ENCODE data around the gene PTGES3. TPM values are rescaled to one million over a fixed set of nuclear protein-coding genes. Genes with fewer than 3 reads are reported as not detected.
A peak's percentile ranks its signal among the peaks of the same experiment; 100 is the strongest.

PTGES3 gene
- total RNA-seq, 3 donors from 2014 or later = 343 to 400 (median 399) TPM

DNA sequence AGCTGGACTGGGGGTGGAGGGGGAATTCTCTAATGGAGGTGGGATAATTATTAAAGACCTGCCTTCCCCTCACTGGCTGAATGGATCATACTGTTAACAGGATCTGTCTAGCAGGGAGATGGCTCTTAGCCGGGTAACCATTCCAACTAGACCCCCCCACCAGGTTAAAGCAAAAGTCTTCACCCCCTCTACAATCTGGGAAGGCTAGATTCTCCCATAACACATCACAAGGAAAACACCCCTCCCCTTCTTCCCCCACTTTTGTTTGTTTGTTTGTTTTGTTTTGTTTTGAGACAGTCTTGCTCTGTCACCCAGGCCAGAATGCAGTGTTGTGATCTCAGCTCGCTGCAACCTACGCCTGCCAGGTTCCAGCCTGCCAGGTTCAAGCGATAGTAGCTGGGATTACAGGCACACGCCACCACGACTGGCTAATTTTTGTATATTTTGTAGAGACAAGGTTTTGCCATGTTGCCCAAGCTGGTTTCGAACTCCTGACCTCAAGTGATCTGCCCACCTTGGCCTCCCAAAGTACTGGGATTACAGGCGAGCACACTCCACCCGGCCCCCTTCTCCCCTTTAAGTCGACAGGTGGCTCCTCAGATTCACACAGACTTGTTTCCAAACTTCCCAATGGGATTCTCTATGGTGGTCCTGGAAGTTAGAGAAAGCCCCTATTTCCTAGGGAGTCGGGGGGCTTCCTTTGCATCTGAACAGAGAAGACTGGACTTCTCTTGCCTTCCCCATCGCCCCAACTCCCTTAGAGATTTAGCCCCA, 54.4 kb downstream of the PTGES3 start:
- DNase-seq (no peak), ATAC-seq (no peak)
- Mint-ChIP-seq H3K4me1 (ENCODE audit: low read depth) (peaks cover 72% of the 10 kb centered on the region), H3K27me3 (ENCODE audit: low read depth) (no peaks in the 10 kb centered on the region), H3K36me3 (ENCODE audit: insufficient read depth) (peaks cover 9% of the 10 kb centered on the region), H3K4me3 (peak overlapping the region; percentile 96), H3K9me3 (no peaks in the 10 kb centered on the region)

DNA sequence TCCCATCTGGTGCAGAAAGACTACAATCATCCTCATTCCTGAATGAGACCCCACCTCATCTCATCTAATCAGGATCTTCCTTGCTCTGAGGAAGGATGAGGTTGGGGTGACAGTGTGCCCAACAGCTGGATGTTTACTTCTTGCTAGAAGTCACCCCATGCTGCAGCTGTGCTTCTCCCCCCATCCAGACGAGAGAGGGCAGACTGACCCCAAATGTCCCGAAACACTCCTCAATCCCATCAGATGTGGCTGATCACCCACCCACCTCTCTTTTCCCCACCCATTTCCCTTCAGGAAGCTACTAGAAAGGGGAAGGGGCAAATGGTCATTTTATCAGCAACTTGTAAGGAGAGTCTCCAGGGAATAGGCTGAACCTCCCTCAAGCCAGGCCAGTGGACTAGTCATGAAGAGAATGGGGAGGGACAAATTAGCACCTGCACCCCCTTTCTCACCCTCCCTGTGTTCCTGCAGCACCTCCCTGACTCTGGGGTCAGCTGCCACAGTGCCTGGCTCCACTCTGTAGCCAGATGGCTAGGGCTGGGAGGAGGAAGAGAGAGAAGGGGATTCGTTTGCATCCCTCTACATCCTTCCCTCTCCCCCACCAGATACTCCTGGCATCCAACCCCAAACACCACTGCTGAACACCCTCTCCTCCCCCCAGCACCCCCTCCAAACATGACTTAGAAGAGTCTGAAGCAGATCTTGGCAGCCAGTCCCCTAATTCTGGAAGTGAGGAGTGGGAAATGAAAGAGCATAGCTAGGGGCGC, 55.2 kb downstream of the PTGES3 start:
- DNase-seq (no peak), ATAC-seq (no peak)
- Mint-ChIP-seq H3K4me1 (ENCODE audit: low read depth) (peaks cover 80% of the 10 kb centered on the region), H3K27me3 (ENCODE audit: low read depth) (no peaks in the 10 kb centered on the region), H3K4me3 (peak overlapping the region; percentile 96), H3K9me3 (no peaks in the 10 kb centered on the region), H3K36me3 (ENCODE audit: insufficient read depth) (peaks cover 6% of the 10 kb centered on the region)

DNA sequence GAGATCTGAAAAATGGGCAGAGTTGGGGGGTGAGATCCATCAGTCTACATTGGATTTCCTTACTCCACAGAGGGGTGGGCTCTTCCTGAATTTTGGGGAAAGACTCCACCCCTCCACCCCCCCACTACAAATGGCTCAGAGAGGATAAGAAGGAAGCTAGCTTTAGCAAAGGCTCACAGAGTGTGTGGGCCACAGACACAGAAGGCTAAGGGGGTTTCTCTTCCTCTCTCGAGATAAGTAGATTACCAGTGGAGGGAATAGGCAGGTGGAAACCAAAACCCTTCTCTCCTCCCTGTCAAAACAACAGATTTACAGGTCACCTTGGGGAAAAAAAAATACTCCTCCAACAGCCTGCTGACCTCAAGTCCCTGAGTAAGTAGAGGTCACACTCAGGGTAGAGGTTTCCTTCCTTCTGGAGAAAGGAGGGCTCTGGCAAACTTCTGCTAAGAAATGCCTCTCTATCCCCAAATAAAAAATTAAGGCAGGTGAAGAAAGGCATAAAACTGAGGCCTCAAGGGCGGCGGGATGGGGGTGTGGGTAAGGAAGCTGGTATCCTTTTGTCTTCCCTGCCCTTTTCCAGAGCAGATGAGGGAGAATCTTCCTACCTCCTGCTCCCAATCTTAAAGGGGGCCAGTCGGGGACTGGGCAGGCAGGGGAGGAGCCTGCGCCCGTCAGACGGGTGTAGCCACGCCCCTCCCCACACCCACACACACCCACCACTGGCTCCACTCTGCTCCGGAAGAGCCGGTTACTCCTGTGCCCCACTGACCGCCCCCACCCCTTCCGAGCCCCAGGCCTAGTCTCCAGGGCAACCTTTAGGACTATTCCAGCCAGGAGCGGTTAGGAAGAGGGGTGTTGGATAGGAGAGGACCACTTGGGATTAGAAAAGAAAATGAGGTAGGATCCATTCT, 56.0 kb downstream of the PTGES3 start:
- H3K36me3 Mint-ChIP-seq (ENCODE audit: insufficient read depth) = peaks cover 1% of the 10 kb centered on the region
- peak overlapping the region; percentile 96 for H3K4me3 Mint-ChIP-seq
- no peaks in the 10 kb centered on the region for H3K9me3 Mint-ChIP-seq
- DNase-seq = peak; percentile 65
- no peaks in the 10 kb centered on the region for H3K27me3 Mint-ChIP-seq (ENCODE audit: low read depth)
- peaks cover 81% of the 10 kb centered on the region for H3K4me1 Mint-ChIP-seq (ENCODE audit: low read depth)
- ATAC-seq = no peak

DNA sequence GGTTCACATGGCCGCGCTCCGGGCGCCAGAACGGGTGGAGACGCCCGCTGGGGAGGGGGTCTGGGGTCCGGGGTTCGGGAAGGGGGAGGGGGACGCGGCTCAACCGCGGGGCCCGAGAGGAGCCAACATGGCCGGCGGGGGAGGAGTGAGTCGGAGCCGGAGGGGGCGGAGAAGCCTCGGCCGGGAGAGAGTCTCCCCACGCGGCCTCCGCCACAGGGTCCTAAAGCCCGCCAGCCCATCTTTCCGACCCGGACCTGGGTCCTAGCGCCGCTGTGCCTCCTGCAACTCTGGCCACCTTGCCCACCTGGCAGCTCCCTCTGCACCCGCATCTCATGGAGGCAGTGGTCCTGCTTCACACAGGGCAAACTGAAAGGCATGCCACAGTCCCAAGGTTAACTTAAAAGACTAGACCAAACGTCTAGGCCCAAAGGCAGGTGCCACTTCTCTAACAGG, 57.9 kb downstream of the PTGES3 start, which contains the start of gene BAZ2A:
BAZ2A (minus strand) TSS at position 147 of the 453 bp plus-strand sequence. CDS start 12,796 bp downstream, outside the sequence.
- peaks cover 79% of the 10 kb centered on the region for H3K4me1 Mint-ChIP-seq (ENCODE audit: low read depth)
- peak; percentile 76 to 79 for ATAC-seq

DNA sequence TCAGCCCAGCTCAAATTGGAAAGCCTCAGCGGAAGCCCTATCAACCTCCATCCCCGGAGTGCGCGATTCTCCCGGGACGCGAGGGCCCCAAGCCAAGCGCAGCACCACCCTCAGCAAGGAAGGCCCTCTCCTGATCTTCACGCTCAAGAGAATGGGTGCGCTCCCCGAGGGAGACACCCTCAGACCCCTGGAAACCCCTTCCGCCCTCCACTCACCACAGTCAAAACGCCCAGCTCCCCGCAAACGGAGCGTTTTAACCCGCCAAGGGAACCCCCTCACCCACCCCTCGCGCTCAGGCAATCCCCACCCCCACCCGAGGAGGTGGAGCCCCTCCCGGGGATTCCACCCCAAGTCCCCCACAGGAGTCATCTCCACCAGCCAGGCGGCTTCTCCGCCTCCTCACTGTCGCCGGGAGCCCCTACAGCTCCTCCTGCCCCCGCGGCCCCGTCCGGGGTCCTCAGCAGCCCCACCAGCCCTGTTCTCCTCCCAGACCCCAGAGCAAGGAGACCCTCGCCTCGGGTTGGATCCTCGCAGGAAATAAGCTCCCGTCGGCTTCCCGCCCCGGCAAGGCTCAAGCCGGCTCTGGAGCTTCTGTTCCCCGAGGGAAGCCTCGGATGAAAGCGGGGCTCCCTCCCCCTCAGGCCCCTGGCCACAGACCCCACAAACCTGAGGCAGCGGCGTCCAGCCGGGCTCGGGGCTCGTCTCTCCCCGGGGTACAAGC, 58.5 kb downstream of the PTGES3 start:
- peak; percentile 42 to 43 for ATAC-seq
- no peaks in the 10 kb centered on the region for H3K9me3 Mint-ChIP-seq

More for the DNA sequence above, 57.9 kb downstream of the PTGES3 start, which contains the start of gene BAZ2A:
- Mint-ChIP-seq H3K27me3 (ENCODE audit: low read depth) (no peaks in the 10 kb centered on the region), H3K9me3 (no peaks in the 10 kb centered on the region), H3K4me3 (peak within 1 kb of the TSS; percentile 97), H3K36me3 (ENCODE audit: insufficient read depth) (peaks cover 5% of the 10 kb centered on the region)
- peak; percentile 79 for DNase-seq

DNA sequence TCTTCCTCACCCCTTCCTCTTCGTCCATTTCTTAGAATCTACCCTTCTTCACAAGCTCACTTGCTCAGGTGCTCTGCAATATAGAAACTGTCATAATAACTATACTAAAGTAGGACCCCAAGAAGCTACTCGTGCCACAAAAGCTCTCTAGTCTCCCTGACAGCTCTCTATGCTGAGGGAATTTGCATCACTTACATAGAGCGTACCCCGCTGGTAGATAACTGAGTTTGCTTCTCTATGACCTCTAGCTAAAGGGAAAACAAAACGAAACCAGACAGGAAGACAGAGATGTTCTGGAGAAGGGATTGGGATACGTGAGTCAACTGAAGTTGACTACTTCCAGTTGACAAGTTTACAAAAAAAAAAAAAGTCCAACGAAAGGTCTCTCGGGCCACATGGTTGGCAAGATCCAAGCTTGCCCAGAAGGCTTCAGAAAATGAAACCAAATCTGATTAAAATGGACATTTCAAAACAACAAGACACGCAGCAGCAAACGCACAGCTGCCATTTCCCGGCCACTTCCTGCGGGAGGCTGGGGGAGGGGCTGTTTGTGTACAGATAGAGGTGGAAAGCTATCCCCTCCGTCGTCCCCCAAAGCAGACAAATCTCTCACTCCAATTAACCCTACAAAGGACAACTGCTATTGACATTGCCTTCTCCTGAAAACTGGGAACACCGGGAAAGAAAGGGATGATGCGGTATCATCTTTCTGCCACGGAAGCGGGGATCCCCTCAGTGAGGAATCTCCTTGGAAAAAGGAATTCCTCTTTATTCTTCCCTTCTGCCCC, 59.2 kb downstream of the PTGES3 start:
- Mint-ChIP-seq H3K36me3 (ENCODE audit: insufficient read depth) (peaks cover 5% of the 10 kb centered on the region), H3K4me1 (ENCODE audit: low read depth) (peaks cover 76% of the 10 kb centered on the region), H3K9me3 (no peaks in the 10 kb centered on the region), H3K27me3 (ENCODE audit: low read depth) (no peaks in the 10 kb centered on the region), H3K4me3 (peak overlapping the region; percentile 97)
- peak in 1 of 2 donors; percentile 12 for ATAC-seq
- peak; percentile 34 for DNase-seq

More for the DNA sequence above, 58.5 kb downstream of the PTGES3 start:
- peak overlapping the region; percentile 97 for H3K4me3 Mint-ChIP-seq
- peaks cover 5% of the 10 kb centered on the region for H3K36me3 Mint-ChIP-seq (ENCODE audit: insufficient read depth)
- H3K27me3 Mint-ChIP-seq (ENCODE audit: low read depth) = no peaks in the 10 kb centered on the region
- DNase-seq = peak; percentile 55
- H3K4me1 Mint-ChIP-seq (ENCODE audit: low read depth) = peaks cover 76% of the 10 kb centered on the region

DNA sequence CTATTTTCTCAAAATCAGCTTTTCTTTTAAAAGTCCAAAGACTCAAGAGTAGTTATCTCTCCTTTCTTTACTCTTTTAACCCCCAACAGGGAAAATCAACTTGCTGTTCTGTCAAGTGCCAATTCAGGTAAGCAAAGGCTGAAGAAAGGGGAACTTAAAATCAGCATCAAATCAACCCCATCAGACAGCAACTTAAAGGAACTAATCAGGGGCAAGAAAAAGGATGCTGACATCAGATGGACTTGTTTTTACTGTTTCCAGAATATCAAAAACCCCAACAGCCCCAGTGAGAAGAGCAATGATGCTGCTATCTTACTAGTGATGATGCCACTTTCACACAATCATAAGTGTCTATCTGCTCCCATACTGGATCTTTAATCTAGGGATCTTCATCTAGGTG, 61.4 kb downstream of the PTGES3 start:
- ATAC-seq = no peak
- peaks cover 65% of the 10 kb centered on the region for H3K4me1 Mint-ChIP-seq (ENCODE audit: low read depth)
- no peak overlapping the region for H3K4me3 Mint-ChIP-seq
- no peak for DNase-seq
- peaks cover 5% of the 10 kb centered on the region for H3K36me3 Mint-ChIP-seq (ENCODE audit: insufficient read depth)
- no peaks in the 10 kb centered on the region for H3K9me3 Mint-ChIP-seq
- no peaks in the 10 kb centered on the region for H3K27me3 Mint-ChIP-seq (ENCODE audit: low read depth)

DNA sequence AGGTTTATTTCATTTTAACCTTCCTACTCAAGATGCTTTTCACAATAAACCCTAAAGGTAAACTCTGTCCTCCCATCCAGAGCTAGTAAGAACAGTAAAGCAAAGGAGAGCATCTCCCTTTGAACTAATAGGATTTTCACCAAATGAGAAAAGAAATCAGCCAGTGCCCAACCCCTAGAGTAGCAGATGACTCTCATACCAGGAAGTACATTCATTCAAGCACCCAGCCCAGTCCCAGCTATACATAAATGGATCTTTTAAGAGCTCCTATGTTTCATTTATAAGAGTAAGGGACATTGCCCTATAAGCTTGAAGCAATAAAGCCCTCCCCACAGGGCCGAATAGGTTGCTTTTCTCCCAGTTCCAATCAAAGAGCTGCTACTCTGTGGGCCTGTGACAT, 65.5 kb downstream of the PTGES3 start:
- no peaks in the 10 kb centered on the region for H3K27me3 Mint-ChIP-seq (ENCODE audit: low read depth)
- no peaks in the 10 kb centered on the region for H3K9me3 Mint-ChIP-seq
- H3K4me3 Mint-ChIP-seq = no peak overlapping the region
- ATAC-seq (peak in 1 of 2 donors; percentile 58), DNase-seq (no peak)
- peaks cover 15% of the 10 kb centered on the region for H3K36me3 Mint-ChIP-seq (ENCODE audit: insufficient read depth)
- peaks cover 54% of the 10 kb centered on the region for H3K4me1 Mint-ChIP-seq (ENCODE audit: low read depth)

DNA sequence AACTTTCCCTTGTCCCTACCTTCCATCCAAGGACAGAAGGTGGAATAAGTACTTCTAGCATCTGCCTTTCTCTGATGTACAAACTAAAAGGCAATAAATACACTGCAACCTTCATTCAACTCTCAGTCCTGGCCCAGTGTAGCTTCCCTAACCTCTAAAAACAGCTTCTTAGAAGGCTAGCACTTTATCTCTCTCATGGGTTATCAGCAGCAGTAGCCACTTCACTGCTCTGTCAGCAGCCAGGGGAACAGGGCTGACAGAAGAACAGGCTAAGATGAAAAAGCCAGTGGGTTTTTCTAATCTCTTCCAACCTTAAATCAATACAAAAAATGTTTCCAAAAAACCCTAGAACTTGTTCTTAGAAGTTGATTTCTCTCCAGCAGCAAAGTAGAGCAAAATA, 71.2 kb downstream of the PTGES3 start:
- DNase-seq (no peak), ATAC-seq (no peak)
- no peaks in the 10 kb centered on the region for H3K9me3 Mint-ChIP-seq
- H3K4me3 Mint-ChIP-seq = no peak overlapping the region
- peaks cover 50% of the 10 kb centered on the region for H3K36me3 Mint-ChIP-seq (ENCODE audit: insufficient read depth)
- peaks cover 20% of the 10 kb centered on the region for H3K4me1 Mint-ChIP-seq (ENCODE audit: low read depth)
- no peaks in the 10 kb centered on the region for H3K27me3 Mint-ChIP-seq (ENCODE audit: low read depth)

DNA sequence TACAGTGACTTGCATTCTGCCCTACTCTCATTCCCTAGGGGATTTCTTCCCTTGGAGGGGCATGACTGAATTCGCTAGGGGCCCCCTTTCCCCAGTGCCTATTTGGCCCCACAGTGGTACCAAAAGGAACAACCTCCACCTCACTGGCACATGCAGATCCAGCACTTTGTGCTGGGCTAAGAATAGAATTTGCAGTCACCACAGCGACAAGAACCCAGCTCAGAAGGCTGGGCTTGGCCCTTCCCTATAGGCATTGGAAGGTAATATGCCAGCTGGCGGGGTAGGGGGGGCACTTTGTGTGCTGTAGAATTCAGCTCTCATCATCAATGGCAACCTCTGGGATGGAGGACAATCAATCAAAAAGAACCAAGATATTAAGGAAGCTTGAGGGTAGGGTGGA, 71.8 kb downstream of the PTGES3 start:
- ATAC-seq (no peak), DNase-seq (no peak)
- H3K4me1 Mint-ChIP-seq (ENCODE audit: low read depth) = peaks cover 20% of the 10 kb centered on the region
- H3K9me3 Mint-ChIP-seq = no peaks in the 10 kb centered on the region
- peaks cover 57% of the 10 kb centered on the region for H3K36me3 Mint-ChIP-seq (ENCODE audit: insufficient read depth)
- H3K4me3 Mint-ChIP-seq = no peak overlapping the region
- no peaks in the 10 kb centered on the region for H3K27me3 Mint-ChIP-seq (ENCODE audit: low read depth)

DNA sequence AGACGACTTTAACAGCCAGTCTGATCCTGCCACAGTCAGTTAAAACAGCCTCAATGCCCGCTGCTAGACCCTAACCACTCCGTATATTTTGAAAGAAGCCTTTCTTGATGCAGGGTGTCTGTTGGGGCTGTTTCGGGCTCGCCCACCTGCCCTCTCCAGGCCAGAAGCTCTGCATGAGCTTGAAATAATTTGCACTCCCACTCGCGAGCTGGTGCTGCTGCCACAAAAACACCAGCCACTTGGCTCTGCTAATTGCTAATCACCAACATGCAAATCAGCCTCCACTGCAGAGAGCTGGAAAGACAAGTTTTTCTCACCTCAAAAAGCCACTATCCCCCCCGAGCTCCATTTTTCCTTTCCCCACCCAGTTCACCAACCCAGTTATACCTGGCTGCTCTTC, 73.5 kb downstream of the PTGES3 start:
- no peaks in the 10 kb centered on the region for H3K9me3 Mint-ChIP-seq
- no peaks in the 10 kb centered on the region for H3K27me3 Mint-ChIP-seq (ENCODE audit: low read depth)
- ATAC-seq (no peak), DNase-seq (no peak)
- peaks cover 63% of the 10 kb centered on the region for H3K36me3 Mint-ChIP-seq (ENCODE audit: insufficient read depth)
- no peak overlapping the region for H3K4me3 Mint-ChIP-seq
- H3K4me1 Mint-ChIP-seq (ENCODE audit: low read depth) = peaks cover 13% of the 10 kb centered on the region

All from activated T-cell treated with anti-CD3 and anti-CD28 coated beads, Interleukin-2, amount 50 U/mL, for 4 hours (primary cell).